ENCODE results near the gene FAM180A. TPM values are rescaled to one million over a fixed set of nuclear protein-coding genes. Genes with fewer than 3 reads are reported as not detected.
"Not testable (repeated sequence)": the region's sequence is repeated elsewhere in the genome, so short reads cannot be mapped to it uniquely, and the experiment has no call there.

FAM180A gene
- total RNA-seq, 1 experiment from 2014 or later = 0.18 TPM

- no peak for DNase-seq (ENCODE audit: low read depth in 1 of 2, low spot score in 2 of 2)
Measured at GRCh38 chr7:135710417-135711138, 38.0 kb downstream of the FAM180A start.

GRCh38 chr7:135709508-135709907 lies 39.1 kb downstream of the FAM180A start:
- Histone ChIP-seq H3K27me3 (replicated peaks) (no peaks in the 10 kb centered on the region), H3K27ac (no peak overlapping the region), H3K36me3 (no peaks in the 10 kb centered on the region), H3K9me3 (replicated peaks) (no peaks in the 10 kb centered on the region), H3K4me3 (no peak overlapping the region), H3K4me1 (replicated peaks) (peaks cover 15% of the 10 kb centered on the region)
- no peak for DNase-seq (ENCODE audit: low read depth in 1 of 2, low spot score in 2 of 2)

More at GRCh38 chr7:135710417-135711138, 38.0 kb downstream of the FAM180A start:
- Histone ChIP-seq H3K27me3 (replicated peaks) (no peaks in the 10 kb centered on the region), H3K4me3 (no peak overlapping the region), H3K9me3 (replicated peaks) (no peaks in the 10 kb centered on the region), H3K36me3 (no peaks in the 10 kb centered on the region), H3K27ac (no peak overlapping the region), H3K4me1 (replicated peaks) (peaks cover 25% of the 10 kb centered on the region)

- no peak overlapping the region for H3K4me3 ChIP-seq
- no peaks in the 10 kb centered on the region for H3K9me3 ChIP-seq (replicated peaks)
- DNase-seq (ENCODE audit: low read depth in 1 of 2, low spot score in 2 of 2) = no peak
Measured at GRCh38 chr7:135708041-135708440, 40.6 kb downstream of the FAM180A start.

DNA sequence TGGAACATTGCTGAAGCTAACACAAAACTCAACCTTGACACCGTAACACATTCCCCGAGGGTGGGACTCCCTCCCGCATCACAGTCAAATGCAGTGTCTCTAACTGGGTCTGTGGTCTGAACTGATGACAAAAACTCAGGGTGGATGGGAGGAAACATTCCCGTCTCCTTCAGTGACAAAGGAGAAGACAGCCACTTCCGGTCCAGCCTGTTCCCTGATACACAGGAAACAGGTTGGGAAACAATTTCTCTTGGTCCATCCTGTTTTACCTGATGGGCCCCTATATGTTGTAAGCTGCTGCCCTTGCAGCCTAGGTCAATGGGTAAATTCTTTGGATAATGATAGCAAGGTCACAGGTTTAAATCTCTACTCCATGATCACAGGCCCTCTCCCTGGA lies 41.0 kb downstream of the FAM180A start:
- no peak overlapping the region for H3K27ac ChIP-seq

More at GRCh38 chr7:135708041-135708440, 40.6 kb downstream of the FAM180A start:
- Histone ChIP-seq H3K36me3 (no peaks in the 10 kb centered on the region), H3K27ac (no peak overlapping the region), H3K4me1 (replicated peaks) (peaks cover 10% of the 10 kb centered on the region), H3K27me3 (replicated peaks) (no peaks in the 10 kb centered on the region)

GRCh38 chr7:135706858-135707569 lies 41.6 kb downstream of the FAM180A start:
- Histone ChIP-seq H3K27ac (no peak overlapping the region), H3K27me3 (replicated peaks) (no peaks in the 10 kb centered on the region), H3K9me3 (replicated peaks) (no peaks in the 10 kb centered on the region), H3K36me3 (no peaks in the 10 kb centered on the region), H3K4me1 (replicated peaks) (peaks cover 10% of the 10 kb centered on the region), H3K4me3 (no peak overlapping the region)
- DNase-seq (ENCODE audit: low read depth in 1 of 2, low spot score in 2 of 2) = no peak

More for the DNA sequence above, 41.0 kb downstream of the FAM180A start:
- Histone ChIP-seq H3K4me1 (replicated peaks) (peaks cover 10% of the 10 kb centered on the region), H3K27me3 (replicated peaks) (no peaks in the 10 kb centered on the region), H3K36me3 (no peaks in the 10 kb centered on the region), H3K9me3 (replicated peaks) (no peaks in the 10 kb centered on the region), H3K4me3 (no peak overlapping the region)
- no peak for DNase-seq (ENCODE audit: low read depth in 1 of 2, low spot score in 2 of 2)

DNA sequence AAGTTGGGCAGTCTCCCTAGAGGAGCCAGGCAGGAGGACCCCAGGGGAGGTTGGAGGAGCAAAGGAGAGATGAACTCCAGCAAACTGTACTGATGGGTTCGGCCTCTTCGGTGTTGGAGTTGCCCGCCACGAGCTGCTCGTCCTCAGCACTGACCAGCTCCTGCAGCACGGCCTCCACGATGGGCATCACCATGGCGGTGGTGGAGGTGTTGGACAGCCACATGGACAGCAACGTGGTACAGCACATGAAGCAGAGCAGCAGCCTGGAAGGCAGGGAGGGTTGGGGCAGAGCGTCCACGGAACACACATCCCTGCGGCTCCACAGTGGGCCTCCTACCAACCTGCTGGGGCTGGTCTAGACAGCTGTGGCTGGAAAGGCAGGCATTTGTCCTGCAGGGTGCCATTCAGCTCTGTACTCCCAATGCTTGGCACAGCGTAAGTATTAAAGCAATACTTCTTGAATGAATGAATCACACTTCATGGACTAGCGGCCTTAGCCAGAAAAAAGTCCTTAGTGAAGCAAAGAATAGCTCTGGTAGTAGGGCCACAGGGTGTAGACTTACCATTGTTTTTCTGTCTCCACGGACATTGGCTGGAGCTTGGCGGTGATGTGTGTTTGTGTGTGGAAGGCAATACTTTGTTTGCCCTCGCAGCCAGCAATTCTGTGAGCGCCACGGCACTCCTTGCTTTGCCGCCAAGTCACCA lies 42.4 kb downstream of the FAM180A start:
- H3K9me3 ChIP-seq (replicated peaks) = no peaks in the 10 kb centered on the region
- H3K4me1 ChIP-seq (replicated peaks) = peaks cover 7% of the 10 kb centered on the region
- no peak overlapping the region for H3K27ac ChIP-seq
- H3K36me3 ChIP-seq = no peaks in the 10 kb centered on the region
- no peaks in the 10 kb centered on the region for H3K27me3 ChIP-seq (replicated peaks)
- H3K4me3 ChIP-seq = no peak overlapping the region
- DNase-seq (ENCODE audit: low read depth in 1 of 2, low spot score in 2 of 2) = no peak

- no peak overlapping the region for H3K27ac ChIP-seq
Measured at GRCh38 chr7:135704698-135705097, 43.9 kb downstream of the FAM180A start.

DNA sequence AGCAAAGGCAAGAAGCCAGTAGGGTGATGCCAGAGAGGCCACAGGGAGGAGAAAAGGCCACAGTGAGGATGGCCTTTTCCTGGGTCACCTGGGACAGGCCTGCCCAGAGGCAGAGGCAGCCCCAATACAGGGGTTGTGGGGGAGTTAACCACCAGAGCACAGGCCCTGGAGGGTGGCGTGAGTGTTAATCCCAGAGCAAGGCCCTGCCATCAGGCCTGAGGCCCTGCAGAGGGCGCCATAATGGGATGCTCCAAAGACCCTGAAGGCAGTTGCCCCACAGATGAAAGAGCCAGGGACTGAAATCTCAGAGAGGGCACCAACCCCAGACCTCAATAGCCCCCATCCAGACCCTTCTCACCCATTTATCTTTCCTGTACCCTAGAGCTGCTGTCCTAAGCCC lies 44.5 kb downstream of the FAM180A start:
- no peak for DNase-seq (ENCODE audit: low read depth in 1 of 2, low spot score in 2 of 2)
- Histone ChIP-seq H3K36me3 (no peaks in the 10 kb centered on the region), H3K27ac (no peak overlapping the region), H3K4me3 (no peak overlapping the region), H3K9me3 (replicated peaks) (no peaks in the 10 kb centered on the region), H3K4me1 (replicated peaks) (no peaks in the 10 kb centered on the region), H3K27me3 (replicated peaks) (no peaks in the 10 kb centered on the region)

More at GRCh38 chr7:135704698-135705097, 43.9 kb downstream of the FAM180A start:
- Histone ChIP-seq H3K4me1 (replicated peaks) (peaks cover 3% of the 10 kb centered on the region; the same call in 1 of the 2 replicates), H3K9me3 (replicated peaks) (no peaks in the 10 kb centered on the region), H3K4me3 (no peak overlapping the region), H3K36me3 (no peaks in the 10 kb centered on the region), H3K27me3 (replicated peaks) (no peaks in the 10 kb centered on the region)
- DNase-seq (ENCODE audit: low read depth in 1 of 2, low spot score in 2 of 2) = no peak

- H3K36me3 ChIP-seq = peaks cover 2% of the 10 kb centered on the region; the same call in 1 of the 2 replicates
- no peaks in the 10 kb centered on the region for H3K9me3 ChIP-seq (replicated peaks)
- H3K4me1 ChIP-seq (replicated peaks) = no peaks in the 10 kb centered on the region
- no peak overlapping the region for H3K4me3 ChIP-seq
- H3K27ac ChIP-seq = no peak overlapping the region
- H3K27me3 ChIP-seq (replicated peaks) = no peaks in the 10 kb centered on the region
- DNase-seq (ENCODE audit: low read depth in 1 of 2, low spot score in 2 of 2) = no peak
Measured at GRCh38 chr7:135697276-135698049, 51.1 kb downstream of the FAM180A start.

- H3K9me3 ChIP-seq (replicated peaks) = no peaks in the 10 kb centered on the region
- H3K4me3 ChIP-seq = no peak overlapping the region
- peaks cover 13% of the 10 kb centered on the region for H3K4me1 ChIP-seq (replicated peaks)
- H3K27me3 ChIP-seq (replicated peaks) = no peaks in the 10 kb centered on the region
- DNase-seq (ENCODE audit: low read depth in 1 of 2, low spot score in 2 of 2) = no peak
- H3K36me3 ChIP-seq = peaks cover 12% of the 10 kb centered on the region
- H3K27ac ChIP-seq = no peak overlapping the region
Measured at GRCh38 chr7:135693558-135693957, 55.1 kb downstream of the FAM180A start.

GRCh38 chr7:135692606-135693005 lies 56.0 kb downstream of the FAM180A start:
- peaks cover 12% of the 10 kb centered on the region for H3K36me3 ChIP-seq
- not testable (repeated sequence) for H3K9me3 ChIP-seq (replicated peaks); H3K27ac ChIP-seq; H3K27me3 ChIP-seq (replicated peaks); H3K4me3 ChIP-seq; DNase-seq (ENCODE audit: low read depth in 1 of 2, low spot score in 2 of 2)
- peaks cover 13% of the 10 kb centered on the region for H3K4me1 ChIP-seq (replicated peaks)

DNA sequence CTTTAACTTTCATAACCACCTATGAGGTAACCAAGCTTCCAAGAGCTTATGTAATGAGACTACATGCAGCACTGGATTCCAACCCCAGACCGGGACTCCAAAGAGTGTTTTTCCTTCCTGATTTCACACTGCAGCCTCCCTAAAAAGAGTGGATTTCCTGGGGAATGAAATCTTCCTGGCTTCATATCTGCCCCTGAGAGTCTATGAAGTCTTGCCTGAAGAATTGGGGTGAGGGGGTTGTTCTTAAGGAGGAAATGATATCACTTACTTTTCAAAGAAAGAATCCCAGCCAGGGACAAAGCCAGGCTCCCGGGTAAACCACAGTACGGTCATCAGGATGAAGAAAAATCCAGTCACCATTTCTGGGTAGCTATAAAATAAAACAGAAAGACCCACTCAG lies 56.6 kb downstream of the FAM180A start:
- no peak for DNase-seq (ENCODE audit: low read depth in 1 of 2, low spot score in 2 of 2)
- Histone ChIP-seq H3K4me3 (no peak overlapping the region), H3K9me3 (replicated peaks) (no peaks in the 10 kb centered on the region), H3K36me3 (peaks cover 12% of the 10 kb centered on the region), H3K4me1 (replicated peaks) (peaks cover 13% of the 10 kb centered on the region), H3K27ac (no peak overlapping the region), H3K27me3 (replicated peaks) (no peaks in the 10 kb centered on the region)

GRCh38 chr7:135690566-135690965 lies 58.0 kb downstream of the FAM180A start:
- Histone ChIP-seq H3K36me3 (peaks cover 14% of the 10 kb centered on the region), H3K4me1 (replicated peaks) (peaks cover 16% of the 10 kb centered on the region), H3K27ac (no peak overlapping the region), H3K9me3 (replicated peaks) (no peaks in the 10 kb centered on the region), H3K27me3 (replicated peaks) (no peaks in the 10 kb centered on the region), H3K4me3 (no peak overlapping the region)
- peak in 1 of 2 experiments; percentile 27 for DNase-seq (ENCODE audit: low read depth in 1 of 2, low spot score in 2 of 2)

All from SJSA1 (cell line).